CD4-positive, alpha-beta T cell (primary cell): ENCODE measurements around the gene PTPDC1. TPM values are rescaled to one million over a fixed set of nuclear protein-coding genes. Genes with fewer than 3 reads are reported as not detected.

Experiments
- ATAC-seq: fragments of 200-7000 bp; cut with Tn5 transposase; one replicate; pipeline ENCODE4 v1.10.0; 2022; ENCODE audit warnings: mild to moderate bottlenecking; ENCODE audit not compliant: poor library complexity
- CTCF ChIA-PET: fragments of 350-600 bp; sonication (Branson Sonifier 250); formaldehyde crosslinking; loops from one replicate; lab custom pipeline; 2021; ENCODE audit warnings: antibody characterized with exemption, inconsistent platforms; lab: Charles Lee
- POLR2A ChIA-PET: fragments of 350-600 bp; sonication (Branson Sonifier 250); formaldehyde crosslinking; loops from one replicate; lab custom pipeline; 2021; ENCODE audit warnings: antibody characterized with exemption, inconsistent platforms; lab: Charles Lee
- DNase-seq, 14 experiments: peaks; one replicate each; pipeline ENCODE4 v3.0.0-alpha.2; 2013 to 2020; ENCODE audit warnings: mixed read lengths in 2 of 14
- H3K27ac ChIP-seq, 2 donors: one replicate each; pipeline versions ENCODE4 v1.5.1 to v1.7.0; 2013; ENCODE audit warnings: low read length in 2 of 2, low read depth in 1 of 2, mild to moderate bottlenecking in 1 of 2
- H3K27me3 ChIP-seq, 2 experiments: 1 replicate in 1 of 2; 2 replicates in 1 of 2; pipeline versions ENCODE4 v1.6.1 to v1.7.0; 2013; ENCODE audit warnings: low read length in 2 of 2, control low read depth in 1 of 2, mild to moderate bottlenecking in 1 of 2, moderate library complexity in 1 of 2; ENCODE audit not compliant: insufficient read depth in 2 of 2, control insufficient read depth in 1 of 2
- H3K36me3 ChIP-seq: one replicate; pipeline ENCODE4 v1.6.1; 2013; ENCODE audit warnings: low read length, control low read depth; ENCODE audit not compliant: insufficient read depth
- H3K4me1 ChIP-seq: one replicate; pipeline ENCODE4 v1.6.1; 2013; ENCODE audit warnings: low read length, control low read depth; ENCODE audit not compliant: insufficient read depth
- H3K4me3 ChIP-seq: one replicate; pipeline ENCODE4 v1.5.1; 2013; ENCODE audit warnings: mild to moderate bottlenecking, low read length, moderate library complexity
- H3K9me3 ChIP-seq, 2 experiments: 1 replicate in 1 of 2; 2 replicates in 1 of 2; pipeline versions ENCODE4 v1.6.1 to v1.7.0; 2013; ENCODE audit warnings: low read length in 2 of 2, mild to moderate bottlenecking in 2 of 2, control low read depth in 1 of 2, moderate library complexity in 1 of 2; ENCODE audit not compliant: control insufficient read depth in 1 of 2, insufficient read depth in 1 of 2
- H3K27ac Mint-ChIP-seq: one replicate; pipeline ENCODE4 v1.8.0; 2020; ENCODE audit warnings: mixed read lengths
- H3K27me3 Mint-ChIP-seq: one replicate; pipeline ENCODE4 v1.8.0; 2021; ENCODE audit warnings: mixed read lengths
- H3K36me3 Mint-ChIP-seq: one replicate; pipeline ENCODE4 v1.8.0; 2021; ENCODE audit warnings: low read depth, mixed read lengths
- H3K4me1 Mint-ChIP-seq: one replicate; pipeline ENCODE4 v1.8.0; 2021; ENCODE audit warnings: low read depth, mixed read lengths
- H3K4me3 Mint-ChIP-seq: one replicate; pipeline ENCODE4 v1.8.0; 2020; ENCODE audit warnings: mild to moderate bottlenecking, mixed read lengths
- H3K9me3 Mint-ChIP-seq: one replicate; pipeline ENCODE4 v1.8.0; 2020; ENCODE audit warnings: mixed read lengths
- intact Hi-C, 2 experiments: fragments of 100-400 bp; cut with DNase I in 1 of 2; cut with micrococcal nuclease in 1 of 2; formaldehyde crosslinking; loops; one replicate each; pipeline versions ENCODE4 v1.15.1 to v1.9.0; 2023 to 2025; cut with DNase I, micrococcal nuclease
- total RNA-seq, 174 experiments: library from RNA in 2 of 174; stranded (reverse) in 2 of 174; gene quantifications; one replicate each; pipeline ENCODE4 v1.2.3 and lab custom pipeline; 2021 to 2026
- TF ChIP-seq, protein P1 (sequence below): fragments of 200-600 bp; IDR thresholded peaks from one replicate; pipeline ENCODE4 v1.8.0; 2022; ENCODE audit warnings: antibody characterized with exemption, mild to moderate bottlenecking

Gene PTPDC1
- total RNA-seq, 2 experiments from 2014 or later = 2.7 TPM

DNA sequence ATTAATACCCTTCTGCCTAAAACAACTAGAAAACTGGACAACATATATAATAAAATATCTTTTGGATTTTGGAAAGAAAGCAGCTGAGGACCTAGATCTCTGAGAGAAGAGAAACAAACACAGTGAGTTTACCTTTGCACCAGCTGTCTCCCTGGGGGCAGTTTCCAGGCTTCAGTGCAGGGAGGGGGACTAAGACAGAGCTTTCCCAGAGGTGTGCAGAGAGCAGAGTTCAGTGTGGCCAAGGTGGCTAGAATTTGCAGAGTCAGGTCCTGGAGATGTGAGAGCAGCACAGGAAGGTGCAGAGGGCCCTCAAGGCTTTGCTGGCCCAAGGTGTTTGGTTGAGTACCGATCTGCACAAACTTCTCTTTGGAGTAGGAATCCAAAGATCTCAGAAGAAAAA lies 26.3 kb upstream of the PTPDC1 start:
- ATAC-seq (no peak), DNase-seq (no peak)
- Mint-ChIP-seq H3K36me3 (peaks cover 44% of the 10 kb centered on the region), H3K4me3 (no peak overlapping the region), H3K9me3 (peaks cover 2% of the 10 kb centered on the region), H3K27ac (no peak overlapping the region), H3K4me1 (no peaks in the 10 kb centered on the region), H3K27me3 (no peaks in the 10 kb centered on the region)
- TF ChIP-seq, protein P1, sequence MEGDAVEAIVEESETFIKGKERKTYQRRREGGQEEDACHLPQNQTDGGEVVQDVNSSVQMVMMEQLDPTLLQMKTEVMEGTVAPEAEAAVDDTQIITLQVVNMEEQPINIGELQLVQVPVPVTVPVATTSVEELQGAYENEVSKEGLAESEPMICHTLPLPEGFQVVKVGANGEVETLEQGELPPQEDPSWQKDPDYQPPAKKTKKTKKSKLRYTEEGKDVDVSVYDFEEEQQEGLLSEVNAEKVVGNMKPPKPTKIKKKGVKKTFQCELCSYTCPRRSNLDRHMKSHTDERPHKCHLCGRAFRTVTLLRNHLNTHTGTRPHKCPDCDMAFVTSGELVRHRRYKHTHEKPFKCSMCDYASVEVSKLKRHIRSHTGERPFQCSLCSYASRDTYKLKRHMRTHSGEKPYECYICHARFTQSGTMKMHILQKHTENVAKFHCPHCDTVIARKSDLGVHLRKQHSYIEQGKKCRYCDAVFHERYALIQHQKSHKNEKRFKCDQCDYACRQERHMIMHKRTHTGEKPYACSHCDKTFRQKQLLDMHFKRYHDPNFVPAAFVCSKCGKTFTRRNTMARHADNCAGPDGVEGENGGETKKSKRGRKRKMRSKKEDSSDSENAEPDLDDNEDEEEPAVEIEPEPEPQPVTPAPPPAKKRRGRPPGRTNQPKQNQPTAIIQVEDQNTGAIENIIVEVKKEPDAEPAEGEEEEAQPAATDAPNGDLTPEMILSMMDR = no peak
- no peaks in the 10 kb centered on the region for H3K36me3 ChIP-seq
- H3K4me1 ChIP-seq = no peaks in the 10 kb centered on the region
- no peaks in the 10 kb centered on the region for H3K27me3 ChIP-seq
- H3K27ac ChIP-seq = no peak overlapping the region
- H3K9me3 ChIP-seq = peaks cover 10 to 13% of the 10 kb centered on the region in 2 experiments
- ChIA-PET POLR2A (no interaction called here), CTCF (interaction anchor here (2.0 kb wide), 1 partner anchor 155 kb away, joined by 6 read pairs; no protein-coding TSS in a partner anchor)
- no peak overlapping the region for H3K4me3 ChIP-seq
- intact Hi-C loops = no loop called here

DNA sequence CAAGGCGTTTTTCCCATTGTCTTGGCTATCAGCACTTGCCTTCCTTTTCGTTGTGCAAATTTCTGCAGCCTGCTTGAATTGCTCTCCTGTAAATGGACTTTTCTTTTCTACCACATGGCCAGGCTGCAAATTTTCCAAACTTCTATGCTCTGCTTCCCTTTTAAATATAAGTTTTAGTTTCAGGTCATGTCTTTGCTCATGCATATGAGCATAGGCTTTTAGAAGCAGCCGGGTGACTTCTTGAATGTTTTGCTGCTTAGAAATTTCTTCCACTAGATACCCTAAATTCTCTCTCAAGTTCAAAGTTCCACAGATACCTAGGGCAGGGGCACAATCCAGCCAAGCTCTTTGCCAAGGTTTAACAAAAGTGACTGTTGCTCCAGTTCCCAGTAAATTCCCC lies 22.4 kb upstream of the PTPDC1 start:
- CTCF ChIA-PET = interaction anchor here (6.4 kb wide), 1 partner anchor 152 kb away, joined by 54 read pairs; no protein-coding TSS in a partner anchor
- TF ChIP-seq, protein P1 = no peak
- Mint-ChIP-seq H3K9me3 (peaks cover 2% of the 10 kb centered on the region), H3K4me3 (no peak overlapping the region), H3K4me1 (no peaks in the 10 kb centered on the region), H3K36me3 (peaks cover 42% of the 10 kb centered on the region), H3K27ac (no peak overlapping the region), H3K27me3 (no peaks in the 10 kb centered on the region)
- DNase-seq = no peak
- Histone ChIP-seq H3K9me3 (peaks cover 10 to 13% of the 10 kb centered on the region in 2 experiments), H3K27me3 (no peaks in the 10 kb centered on the region), H3K27ac (no peak overlapping the region), H3K4me1 (no peaks in the 10 kb centered on the region), H3K4me3 (no peak overlapping the region), H3K36me3 (no peaks in the 10 kb centered on the region)
- ATAC-seq = no peak
- intact Hi-C loops = no loop called here
- POLR2A ChIA-PET = no interaction called here

DNA sequence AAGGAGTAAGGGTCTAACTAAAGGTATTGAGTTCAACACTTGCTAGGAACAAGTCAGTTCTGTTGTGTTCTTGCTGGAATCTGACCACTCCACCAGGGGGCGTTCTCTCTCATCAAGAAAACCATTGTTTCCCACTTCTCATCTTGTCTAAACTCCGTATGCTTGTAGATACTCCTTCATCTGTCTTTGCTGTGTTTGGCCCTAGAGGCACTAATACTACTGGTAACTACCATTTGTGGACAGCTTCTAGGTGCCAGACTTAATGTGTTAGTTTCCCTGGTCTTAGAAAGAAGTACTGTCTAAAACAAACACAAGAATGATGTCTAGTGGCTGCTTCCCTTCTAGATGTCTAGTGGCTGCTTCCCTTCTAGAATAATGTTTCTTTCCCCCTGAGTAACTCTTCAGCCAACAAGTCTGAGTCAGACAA lies 18.7 kb upstream of the PTPDC1 start:
- POLR2A ChIA-PET = no interaction called here
- H3K27ac Mint-ChIP-seq = no peak overlapping the region

More for the DNA sequence above, 18.7 kb upstream of the PTPDC1 start:
- Mint-ChIP-seq H3K9me3 (peaks cover 2% of the 10 kb centered on the region), H3K4me1 (no peaks in the 10 kb centered on the region), H3K36me3 (peaks cover 23% of the 10 kb centered on the region), H3K4me3 (no peak overlapping the region), H3K27me3 (no peaks in the 10 kb centered on the region)
- no peaks in the 10 kb centered on the region for H3K36me3 ChIP-seq
- ATAC-seq (peak; percentile 55), DNase-seq (peak; percentile 50 to 84 (median 68))
- H3K27ac ChIP-seq = no peak overlapping the region
- no peaks in the 10 kb centered on the region for H3K27me3 ChIP-seq
- TF ChIP-seq, protein P1 = peak; percentile 90
- H3K9me3 ChIP-seq = peaks cover 10 to 13% of the 10 kb centered on the region in 2 experiments
- H3K4me1 ChIP-seq = no peaks in the 10 kb centered on the region
- CTCF ChIA-PET = interaction anchor here (6.4 kb wide), 1 partner anchor 149 kb away, joined by 54 read pairs; no protein-coding TSS in a partner anchor
- intact Hi-C loops = loop anchor here (1.0 kb wide), 1 partner anchor 148 kb away; no protein-coding TSS in a partner anchor
- no peak overlapping the region for H3K4me3 ChIP-seq
